Ovary (tissue), 10 donors: Measurements from ENCODE around the gene GRAP2. TPM values are rescaled to one million over a fixed set of nuclear protein-coding genes. Genes with fewer than 3 reads are reported as not detected.

ENCODE experiments used
- DNase-seq, 5 donors: peaks; one replicate each; pipeline ENCODE4 v3.0.0-alpha.2; 2019 to 2020
- H3K27ac ChIP-seq, 2 donors: fragments of 200-600 bp; one replicate each; pipeline versions ENCODE4 v1.5.1 to v1.8.0; 2019 to 2022
- H3K27me3 ChIP-seq: fragments of 200-600 bp; one replicate; pipeline ENCODE4 v1.8.0; 2022
- H3K36me3 ChIP-seq: fragments of 200-600 bp; sonication (generic); one replicate; pipeline ENCODE4 v1.5.1; 2019
- H3K4me1 ChIP-seq: one replicate; pipeline ENCODE4 v1.8.1; 2013; ENCODE audit warnings: mild to moderate bottlenecking, moderate library complexity; ENCODE audit not compliant: insufficient read depth
- H3K4me3 ChIP-seq: fragments of 200-600 bp; sonication (generic); one replicate; pipeline ENCODE4 v1.5.1; 2017
- H3K9me3 ChIP-seq, 2 donors: fragments of 200-600 bp in 1 of 2; sonication (generic) in 1 of 2; one replicate each; pipeline versions ENCODE4 v1.5.1 to v1.8.1; 2013 to 2019; ENCODE audit warnings: mild to moderate bottlenecking in 1 of 2, moderate library complexity in 1 of 2
- EP300 ChIP-seq: sonication (generic); formaldehyde crosslinking; IDR thresholded peaks from one replicate; pipeline ENCODE4 v1.6.1; 2017; ENCODE audit warnings: antibody characterized with exemption
- POLR2A ChIP-seq: fragments of 450-650 bp; IDR thresholded peaks from one replicate; pipeline ENCODE4 v1.6.1; 2017; ENCODE audit warnings: antibody characterized with exemption, mild to moderate bottlenecking, moderate library complexity
- WGBS, 3 donors: extraction: QIAGEN DNeasy Blood & Tissue Kit in 1 of 3; methylation state at CpG; one replicate each; pipeline versions ENCODE4 v1.1.5 to v1.1.7; 2013 to 2017; 5-methylcytosine and 5-hydroxymethylcytosine counted together
- intact Hi-C, 4 donors: fragments of 100-400 bp; cut with DNase I; formaldehyde crosslinking; loops; one replicate each; pipeline versions ENCODE4 v1.11.0 to v1.15.1; 2022 to 2023
- long read RNA-seq, 3 donors: library from polyadenylated mRNA in 2 of 3; unstranded in 2 of 3; transcript quantifications; one replicate each; pipeline ENCODE4 v2.0.0 and lab custom pipeline, GENCODE V29; 2021 to 2026
- polyA plus RNA-seq, 2 donors: library from polyadenylated mRNA; stranded (reverse); fragments of 200-250 nt in 1 of 2; fragments of 350-450 nt in 1 of 2; fragmentation: Illumina TruSeq in 1 of 2; extraction: RNeasy Lipid Tissue Mini Kit (QIAGEN cat#74804) in 1 of 2; gene quantifications; one replicate each; pipeline ENCODE4 v1.2.3, GENCODE V29; 2013 to 2014
- total RNA-seq, 7 donors: library from RNA; depleted of rRNA in 2 of 7; stranded (reverse); fragments of >200 nt in 2 of 7; fragmentation: NEBNext Ultra II Directional in 3 of 7; extraction: Animal tissue kit (Norgen Biotek cat#: 25700) in 3 of 7; gene quantifications; one replicate each; pipeline versions ENCODE4 v1.1.0 to v1.2.4, GENCODE V29; 2016 to 2023
- TF ChIP-seq, protein P1 (sequence below), 3 donors: fragments of 450-650 bp in 2 of 3; fragments of 200-600 bp in 1 of 3; IDR thresholded peaks; one replicate each; pipeline versions ENCODE4 v1.5.1 to v1.8.0; 2016 to 2022; ENCODE audit warnings: antibody characterized with exemption in 3 of 3, mild to moderate bottlenecking in 1 of 3
- donor health status: DM: no; HTN: no; CAD: no; lungs with moderate emphysema.
- donor health status: DM: no; HTN: no; CAD: no.
- donor health status: Bipolar disorder and iron deficiency.
- donor health status: DM: yes; HTN: yes; CAD: no.
- donor health status: DM: no; HTN: no; CAD: no.
- donor health status: DM: yes; HTN: yes; CAD: no.

The GRAP2 gene
- 1 to 10 TPM in 1 of 7 donors, under 1 TPM in 5, not detected in 1; 0.46 to 1.5 (median 0.75) TPM for total RNA-seq
- 1 to 10 TPM in 1 of 2 donors, under 1 TPM in 1; 0.73 to 2.0 TPM for polyA plus RNA-seq
- long read RNA-seq, donor 1, result 0 reads
- long read RNA-seq, donor 2, result 0 reads
- long read RNA-seq, donor 3, result 0 reads

- TF ChIP-seq EP300 (no peak), POLR2A (no peak)
- TF ChIP-seq, protein P1, sequence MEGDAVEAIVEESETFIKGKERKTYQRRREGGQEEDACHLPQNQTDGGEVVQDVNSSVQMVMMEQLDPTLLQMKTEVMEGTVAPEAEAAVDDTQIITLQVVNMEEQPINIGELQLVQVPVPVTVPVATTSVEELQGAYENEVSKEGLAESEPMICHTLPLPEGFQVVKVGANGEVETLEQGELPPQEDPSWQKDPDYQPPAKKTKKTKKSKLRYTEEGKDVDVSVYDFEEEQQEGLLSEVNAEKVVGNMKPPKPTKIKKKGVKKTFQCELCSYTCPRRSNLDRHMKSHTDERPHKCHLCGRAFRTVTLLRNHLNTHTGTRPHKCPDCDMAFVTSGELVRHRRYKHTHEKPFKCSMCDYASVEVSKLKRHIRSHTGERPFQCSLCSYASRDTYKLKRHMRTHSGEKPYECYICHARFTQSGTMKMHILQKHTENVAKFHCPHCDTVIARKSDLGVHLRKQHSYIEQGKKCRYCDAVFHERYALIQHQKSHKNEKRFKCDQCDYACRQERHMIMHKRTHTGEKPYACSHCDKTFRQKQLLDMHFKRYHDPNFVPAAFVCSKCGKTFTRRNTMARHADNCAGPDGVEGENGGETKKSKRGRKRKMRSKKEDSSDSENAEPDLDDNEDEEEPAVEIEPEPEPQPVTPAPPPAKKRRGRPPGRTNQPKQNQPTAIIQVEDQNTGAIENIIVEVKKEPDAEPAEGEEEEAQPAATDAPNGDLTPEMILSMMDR (IDR thresholded peaks at IDR 0.05), result no peak
- Histone ChIP-seq H3K27me3 (no peaks in the 10 kb centered on the region), H3K4me1 (no peaks in the 10 kb centered on the region), H3K4me3 (no peak within 1 kb of the TSS), H3K27ac (no peak within 1 kb of the TSS), H3K9me3 (no peaks in the 10 kb centered on the region), H3K36me3 (no peaks in the 10 kb centered on the region)
- intact Hi-C loops, result no loop called here
- WGBS, 3 donors, result 64 to 72% (median 71%) methylated on average over 4 of the region's 4 CpGs
- DNase-seq, result no peak
Observed at GRCh38 chr22:39900306-39901227, at the start of gene GRAP2. GRAP2 (plus strand) TSS chr22:39901084; CDS start chr22:39947107, 46,023 bp downstream.

DNA sequence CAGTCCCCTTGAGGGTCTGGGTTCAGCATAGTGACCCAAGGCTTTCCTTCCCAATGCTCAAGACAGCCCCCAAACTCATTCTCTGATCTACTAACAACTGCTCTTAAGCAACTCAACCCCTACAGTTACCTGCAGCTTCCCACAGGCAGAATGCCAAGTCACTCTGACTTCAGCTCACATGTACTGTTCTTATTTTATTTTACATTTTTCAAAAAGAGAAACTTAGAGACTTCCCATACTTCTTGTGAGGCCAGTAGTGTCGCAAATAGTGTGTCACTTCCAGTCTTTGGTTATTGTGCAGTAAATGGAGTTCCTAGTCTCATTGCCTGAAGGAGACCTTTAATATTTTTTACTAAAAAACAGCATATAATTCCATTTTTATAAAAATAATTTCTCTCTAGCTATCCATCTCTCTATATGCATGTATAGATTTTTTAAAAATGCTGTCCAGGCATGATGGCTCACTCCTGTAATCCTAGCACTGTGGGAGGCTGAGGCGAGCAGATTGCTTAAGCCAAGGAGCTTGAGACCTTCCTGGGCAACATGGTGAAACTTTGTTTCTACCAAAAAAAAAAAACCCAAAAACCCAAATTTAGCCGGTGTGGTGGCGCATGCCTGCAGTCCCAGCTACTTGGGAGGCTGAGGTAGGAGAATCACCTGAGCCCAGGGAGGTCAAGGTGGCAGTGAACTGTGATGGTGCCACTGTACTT lies 49.1 kb upstream of the GRAP2 start:
- H3K36me3 ChIP-seq, result no peaks in the 10 kb centered on the region
- intact Hi-C loops, result no loop called here
- no peak overlapping the region for H3K4me3 ChIP-seq

GRCh38 chr22:39852799-39853198 lies 48.1 kb upstream of the GRAP2 start:
- Histone ChIP-seq H3K4me1 (no peaks in the 10 kb centered on the region), H3K4me3 (no peak overlapping the region), H3K27me3 (no peaks in the 10 kb centered on the region), H3K27ac (no peak overlapping the region), H3K9me3 (no peaks in the 10 kb centered on the region), H3K36me3 (no peaks in the 10 kb centered on the region)
- intact Hi-C loops, result no loop called here
- no peak for DNase-seq
- TF ChIP-seq EP300, result no peak
- 65 to 79% (median 78%) methylated on average over 2 of the region's 2 CpGs for WGBS, 3 donors

More for the DNA sequence above, 49.1 kb upstream of the GRAP2 start:
- TF ChIP-seq, protein P1 (IDR thresholded peaks at IDR 0.05), result no peak
- TF ChIP-seq POLR2A (no peak), EP300 (no peak)
- Histone ChIP-seq H3K4me1 (no peaks in the 10 kb centered on the region), H3K9me3 (no peaks in the 10 kb centered on the region), H3K27me3 (no peaks in the 10 kb centered on the region), H3K27ac (no peak overlapping the region)
- 93 to 97% (median 93%) methylated on average over 4 of the region's 4 CpGs for WGBS, 3 donors
- DNase-seq, result no peak

- TF ChIP-seq EP300 (no peak), POLR2A (no peak)
- TF ChIP-seq, protein P1 (IDR thresholded peaks at IDR 0.05), result no peak
- H3K4me1 ChIP-seq, result no peaks in the 10 kb centered on the region
- 67 to 71% (median 70%) methylated on average over 4 of the region's 4 CpGs for WGBS, 3 donors
- DNase-seq, result no peak
- H3K36me3 ChIP-seq, result no peaks in the 10 kb centered on the region
- H3K9me3 ChIP-seq, result no peaks in the 10 kb centered on the region
- no peak overlapping the region for H3K4me3 ChIP-seq
- intact Hi-C loops, result no loop called here
- H3K27me3 ChIP-seq, result no peaks in the 10 kb centered on the region
- H3K27ac ChIP-seq, result no peak overlapping the region
Observed at GRCh38 chr22:39856588-39856987, 44.3 kb upstream of the GRAP2 start.
